Activated naive CD4-positive, alpha-beta T cell treated with anti-CD3 and anti-CD28 coated beads for 36 hours (primary cell): ENCODE data around the gene DNAH9. TPM values are rescaled to one million over a fixed set of nuclear protein-coding genes. Genes with fewer than 3 reads are reported as not detected.

ENCODE experiments used
- CTCF ChIA-PET: fragments of 350-600 bp; sonication (Branson Sonifier 250); formaldehyde crosslinking; loops from one replicate; lab custom pipeline; 2021; ENCODE audit warnings: antibody characterized with exemption; lab: Charles Lee
- DNase-seq: peaks from one replicate; pipeline ENCODE4 v3.0.0-alpha.2; 2020
- H3K27ac Mint-ChIP-seq: one replicate; pipeline ENCODE4 v1.8.0; 2021; ENCODE audit warnings: mild to moderate bottlenecking, mixed read lengths
- H3K27me3 Mint-ChIP-seq: one replicate; pipeline ENCODE4 v1.8.0; 2021; ENCODE audit warnings: low read depth, mixed read lengths
- H3K36me3 Mint-ChIP-seq: one replicate; pipeline ENCODE4 v1.8.0; 2021; ENCODE audit warnings: low read depth, mixed read lengths
- H3K4me1 Mint-ChIP-seq: one replicate; pipeline ENCODE4 v1.8.0; 2021; ENCODE audit warnings: low read depth, mixed read lengths
- H3K4me3 Mint-ChIP-seq: one replicate; pipeline ENCODE4 v1.8.0; 2021; ENCODE audit warnings: mild to moderate bottlenecking, moderate library complexity, mixed read lengths
- H3K9me3 Mint-ChIP-seq: one replicate; pipeline ENCODE4 v1.8.0; 2021; ENCODE audit warnings: mixed read lengths
- intact Hi-C: fragments of 100-400 bp; cut with micrococcal nuclease; formaldehyde crosslinking; loops from one replicate; pipeline ENCODE4 v1.15.1; 2023
- total RNA-seq, 2 experiments: library from RNA; stranded (reverse); gene quantifications; one replicate each; pipeline ENCODE4 v1.2.3, GENCODE V29; 2021

DNAH9 gene
- total RNA-seq, 2 experiments from 2014 or later = not detected

- no peak for DNase-seq
- Mint-ChIP-seq H3K27me3 (no peaks in the 10 kb centered on the region), H3K4me3 (no peak overlapping the region), H3K36me3 (no peaks in the 10 kb centered on the region), H3K4me1 (no peaks in the 10 kb centered on the region), H3K9me3 (no peaks in the 10 kb centered on the region), H3K27ac (no peak overlapping the region)
- intact Hi-C loops = no loop called here
- CTCF ChIA-PET = no interaction called here
Observed at GRCh38 chr17:11561702-11562101, 36.6 kb upstream of the DNAH9 start.

- CTCF ChIA-PET = no interaction called here
- H3K4me3 Mint-ChIP-seq = no peak overlapping the region
- no peaks in the 10 kb centered on the region for H3K9me3 Mint-ChIP-seq
- no peaks in the 10 kb centered on the region for H3K27me3 Mint-ChIP-seq
- H3K27ac Mint-ChIP-seq = no peak overlapping the region
- no peaks in the 10 kb centered on the region for H3K36me3 Mint-ChIP-seq
- intact Hi-C loops = no loop called here
- no peaks in the 10 kb centered on the region for H3K4me1 Mint-ChIP-seq
- DNase-seq = no peak
Observed at GRCh38 chr17:11564589-11565380, 33.5 kb upstream of the DNAH9 start.

GRCh38 chr17:11565591-11565990, 32.7 kb upstream of the DNAH9 start:
- Mint-ChIP-seq H3K36me3 (no peaks in the 10 kb centered on the region), H3K9me3 (no peaks in the 10 kb centered on the region), H3K4me3 (no peak overlapping the region), H3K4me1 (no peaks in the 10 kb centered on the region), H3K27me3 (no peaks in the 10 kb centered on the region), H3K27ac (no peak overlapping the region)
- CTCF ChIA-PET = no interaction called here
- no peak for DNase-seq
- intact Hi-C loops = no loop called here

DNA sequence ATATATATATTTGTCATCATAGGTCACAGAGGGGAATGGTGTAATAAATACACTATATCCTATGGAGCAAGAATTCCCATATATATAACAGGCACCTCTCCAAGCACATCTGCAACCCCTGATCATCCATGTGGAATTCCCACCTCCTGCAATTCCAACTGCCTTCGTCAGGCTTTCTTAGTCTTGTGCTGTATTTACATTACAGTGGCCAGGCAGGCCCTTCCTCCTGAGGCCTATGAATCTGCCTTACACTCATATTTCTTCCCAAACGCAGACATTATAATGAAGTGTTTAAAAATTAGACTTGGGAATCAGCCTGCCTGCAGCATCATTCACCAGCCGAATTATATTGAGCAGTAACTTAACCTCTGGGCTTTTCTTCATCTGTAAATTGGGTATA, 19.3 kb upstream of the DNAH9 start:
- peaks cover 2% of the 10 kb centered on the region for H3K9me3 Mint-ChIP-seq
- CTCF ChIA-PET = no interaction called here
- H3K4me1 Mint-ChIP-seq = no peaks in the 10 kb centered on the region
- H3K27me3 Mint-ChIP-seq = peaks cover 3% of the 10 kb centered on the region
- H3K36me3 Mint-ChIP-seq = no peaks in the 10 kb centered on the region
- H3K27ac Mint-ChIP-seq = no peak overlapping the region
- no peak overlapping the region for H3K4me3 Mint-ChIP-seq
- no peak for DNase-seq
- intact Hi-C loops = no loop called here

DNA sequence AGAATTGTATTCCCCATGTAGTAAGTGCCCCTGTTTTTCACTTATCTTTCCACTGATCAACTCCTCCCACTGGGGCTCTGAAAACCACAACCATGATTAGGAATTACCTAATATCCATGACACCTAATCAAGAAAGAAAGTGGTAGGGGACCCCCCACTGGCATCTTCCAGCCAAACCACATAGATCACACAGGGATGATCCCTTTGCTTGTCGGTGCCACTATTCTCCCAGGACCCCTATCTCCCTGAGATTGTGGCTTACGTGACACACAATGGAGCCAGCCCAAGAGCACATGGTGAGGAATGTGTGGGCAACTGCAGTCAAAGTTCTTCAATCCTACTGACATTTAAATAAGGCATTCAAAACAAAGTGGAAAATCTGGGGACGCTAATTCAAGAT, 17.6 kb upstream of the DNAH9 start:
- H3K27ac Mint-ChIP-seq = no peak overlapping the region
- no peaks in the 10 kb centered on the region for H3K4me1 Mint-ChIP-seq
- CTCF ChIA-PET = no interaction called here
- H3K4me3 Mint-ChIP-seq = no peak overlapping the region
- intact Hi-C loops = no loop called here
- H3K9me3 Mint-ChIP-seq = peaks cover 2% of the 10 kb centered on the region
- peaks cover 4% of the 10 kb centered on the region for H3K27me3 Mint-ChIP-seq
- no peaks in the 10 kb centered on the region for H3K36me3 Mint-ChIP-seq
- DNase-seq = no peak

DNA sequence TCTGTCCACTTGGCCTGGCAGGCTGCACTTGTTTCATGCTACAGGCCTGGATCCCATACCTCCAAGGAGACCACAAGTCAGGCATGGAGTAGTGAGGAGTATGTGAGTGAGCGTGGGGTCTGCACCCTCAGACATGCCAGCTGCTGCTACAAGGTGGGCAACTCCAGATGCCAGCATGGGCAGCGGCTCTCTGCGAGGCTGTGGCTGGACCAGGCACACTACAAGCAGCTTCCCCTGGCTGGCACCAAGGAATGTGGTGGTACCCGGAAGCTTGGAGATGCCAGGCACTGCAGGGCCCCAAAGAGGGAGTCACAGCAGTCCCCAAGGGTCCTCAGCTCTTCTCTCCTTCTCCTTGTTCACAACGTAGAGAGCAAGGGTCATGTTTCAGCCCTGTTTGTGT, 16.1 kb upstream of the DNAH9 start:
- H3K9me3 Mint-ChIP-seq = peaks cover 2% of the 10 kb centered on the region
- no peak overlapping the region for H3K4me3 Mint-ChIP-seq
- H3K27ac Mint-ChIP-seq = no peak overlapping the region
- H3K4me1 Mint-ChIP-seq = no peaks in the 10 kb centered on the region
- no peaks in the 10 kb centered on the region for H3K36me3 Mint-ChIP-seq
- intact Hi-C loops = no loop called here
- CTCF ChIA-PET = no interaction called here
- peaks cover 4% of the 10 kb centered on the region for H3K27me3 Mint-ChIP-seq
- DNase-seq = no peak

DNA sequence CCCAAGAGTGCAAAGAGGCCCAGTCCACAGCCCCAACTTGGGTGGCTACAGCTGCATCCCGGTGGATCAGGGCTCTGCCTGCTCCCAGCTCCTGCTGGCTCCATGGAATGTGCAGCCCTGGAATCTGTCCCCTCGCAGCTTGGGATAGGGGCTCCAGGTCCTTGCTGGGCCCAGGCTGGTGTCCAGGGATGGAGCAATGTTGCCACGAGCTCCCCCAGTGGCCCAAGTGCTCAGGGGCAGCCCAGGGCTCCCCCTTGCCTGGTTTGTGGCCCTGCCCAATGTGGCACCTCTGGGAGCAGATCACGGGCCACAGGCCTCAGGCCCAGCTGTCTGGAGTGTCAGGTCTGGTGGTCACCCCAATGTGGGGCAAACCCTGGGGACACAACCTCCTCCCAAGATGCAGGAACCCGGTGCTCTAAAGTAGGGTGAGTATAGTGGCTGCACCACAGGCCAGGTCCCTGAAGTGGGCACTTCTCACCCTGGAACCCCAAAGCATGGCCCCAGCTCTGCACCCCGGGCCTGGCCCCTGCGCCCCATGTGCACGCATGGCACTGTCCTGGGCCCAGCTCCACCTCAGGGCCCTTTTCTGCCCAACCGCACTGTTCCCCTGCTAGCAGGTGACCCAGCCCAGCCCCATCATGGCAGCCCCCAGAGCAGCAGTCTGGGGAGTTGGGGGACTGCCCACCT, 14.8 kb upstream of the DNAH9 start:
- Mint-ChIP-seq H3K36me3 (no peaks in the 10 kb centered on the region), H3K27me3 (peaks cover 4% of the 10 kb centered on the region)
- CTCF ChIA-PET = interaction anchor here (1.1 kb wide), 1 partner anchor 10 kb away, joined by 3 read pairs; no protein-coding TSS in a partner anchor

DNA sequence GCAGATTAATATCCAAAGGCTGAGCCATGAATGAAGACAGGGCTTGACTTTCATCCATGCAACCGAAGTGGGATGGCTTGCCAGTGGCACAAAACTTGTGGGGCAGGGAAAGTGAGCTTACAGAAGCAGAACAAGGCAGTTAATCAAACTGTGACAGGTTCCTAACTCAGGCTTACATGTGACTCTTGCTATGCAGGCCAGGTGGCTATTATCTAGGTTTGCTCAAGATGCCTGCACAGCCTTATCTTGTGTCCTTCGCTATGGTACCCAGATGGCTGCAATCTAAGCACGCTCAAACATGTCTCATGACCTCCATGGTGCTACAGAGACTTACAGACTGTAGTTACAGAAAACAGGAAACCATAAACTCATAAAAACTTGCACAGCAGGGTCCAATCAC, 8.6 kb upstream of the DNAH9 start:
- Mint-ChIP-seq H3K27me3 (no peaks in the 10 kb centered on the region), H3K36me3 (no peaks in the 10 kb centered on the region), H3K4me3 (no peak overlapping the region), H3K27ac (no peak overlapping the region), H3K4me1 (no peaks in the 10 kb centered on the region), H3K9me3 (no peaks in the 10 kb centered on the region)
- DNase-seq = no peak
- intact Hi-C loops = no loop called here
- CTCF ChIA-PET = no interaction called here

More for the DNA sequence above, 14.8 kb upstream of the DNAH9 start:
- H3K4me1 Mint-ChIP-seq = no peaks in the 10 kb centered on the region
- H3K27ac Mint-ChIP-seq = no peak overlapping the region
- intact Hi-C loops = no loop called here
- H3K9me3 Mint-ChIP-seq = peaks cover 2% of the 10 kb centered on the region
- H3K4me3 Mint-ChIP-seq = no peak overlapping the region
- no peak for DNase-seq

DNA sequence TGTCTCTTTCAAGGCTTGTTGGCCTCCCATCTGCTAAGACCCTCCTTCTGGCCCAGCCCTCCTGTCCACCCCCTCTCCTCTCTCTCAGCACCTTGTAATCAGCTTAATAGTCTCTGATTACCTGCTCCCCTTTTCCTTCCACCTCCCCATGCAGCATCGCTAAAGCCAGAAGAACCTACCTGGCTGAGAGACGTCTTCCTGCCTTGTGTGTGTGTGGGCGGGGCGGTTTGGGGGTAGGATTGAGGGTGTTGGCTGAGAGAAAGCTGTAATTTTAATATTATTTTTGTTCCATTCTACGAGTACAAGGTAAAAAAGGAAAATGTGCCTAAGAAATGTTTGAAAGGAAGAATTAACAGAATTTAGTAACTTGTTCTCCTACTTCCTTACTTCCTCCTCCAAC, 3.4 kb downstream of the DNAH9 start:
- Mint-ChIP-seq H3K9me3 (no peaks in the 10 kb centered on the region), H3K27me3 (peaks cover 19% of the 10 kb centered on the region), H3K4me1 (no peaks in the 10 kb centered on the region), H3K27ac (no peak overlapping the region), H3K36me3 (no peaks in the 10 kb centered on the region), H3K4me3 (no peak overlapping the region)
- DNase-seq = no peak
- intact Hi-C loops = no loop called here
- CTCF ChIA-PET = interaction anchor here (0.7 kb wide), 1 partner anchor 489 kb away, joined by 3 read pairs; no protein-coding TSS in a partner anchor

DNA sequence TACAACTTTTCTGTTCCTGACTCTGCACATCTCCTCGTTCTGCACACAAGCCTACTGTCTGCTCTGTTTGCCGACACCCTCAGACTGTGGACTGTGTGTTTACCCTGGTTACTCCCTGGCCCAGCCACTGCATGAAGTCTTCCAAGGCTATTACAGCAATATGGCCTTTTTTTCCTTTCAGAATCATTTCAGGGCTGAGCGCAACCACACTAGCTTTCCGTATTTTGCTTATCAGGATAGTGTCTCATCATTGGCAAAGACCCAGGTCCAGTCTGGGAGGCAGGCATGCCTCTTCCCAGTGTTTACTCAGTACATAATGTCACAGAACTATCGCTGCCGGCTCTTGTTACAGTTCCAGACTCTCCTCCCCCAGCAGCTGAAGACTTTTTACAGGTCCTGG, 10.1 kb downstream of the DNAH9 start:
- intact Hi-C loops = no loop called here
- H3K27me3 Mint-ChIP-seq = peaks cover 6% of the 10 kb centered on the region
- H3K4me1 Mint-ChIP-seq = no peaks in the 10 kb centered on the region
- H3K4me3 Mint-ChIP-seq = no peak overlapping the region
- H3K36me3 Mint-ChIP-seq = no peaks in the 10 kb centered on the region
- no peak overlapping the region for H3K27ac Mint-ChIP-seq
- no peak for DNase-seq
- no peaks in the 10 kb centered on the region for H3K9me3 Mint-ChIP-seq
- CTCF ChIA-PET = no interaction called here

DNA sequence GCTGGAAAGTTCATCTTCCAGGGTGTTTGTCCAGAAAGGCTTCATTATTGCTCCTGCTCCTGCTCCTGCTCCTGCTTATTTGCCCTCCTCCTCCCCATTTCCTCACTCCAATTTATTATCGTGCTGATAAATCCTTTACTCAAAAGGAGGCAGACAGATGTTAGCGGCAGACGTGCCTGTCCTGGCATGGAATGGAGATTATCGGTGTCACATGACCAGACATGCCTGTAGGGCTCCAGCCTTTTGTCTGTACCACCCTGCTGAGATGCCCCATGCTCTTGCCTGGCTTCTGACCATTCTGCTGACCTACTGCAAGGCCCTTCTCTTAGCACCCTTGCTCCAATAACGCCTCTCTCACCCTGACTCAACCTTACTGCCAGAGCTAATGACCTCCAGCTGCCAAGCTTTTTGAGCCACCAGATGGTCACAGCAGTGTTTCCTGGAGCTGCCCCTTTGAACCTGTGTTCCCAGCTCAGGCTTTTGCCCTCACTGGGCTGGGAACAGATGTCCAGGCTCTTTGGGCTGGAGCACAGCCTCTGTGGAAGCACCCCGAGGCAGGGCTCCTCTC, 12.8 kb downstream of the DNAH9 start:
- Mint-ChIP-seq H3K9me3 (no peaks in the 10 kb centered on the region), H3K4me1 (no peaks in the 10 kb centered on the region)

GRCh38 chr17:11612956-11613355, 14.7 kb downstream of the DNAH9 start:
- no peaks in the 10 kb centered on the region for H3K36me3 Mint-ChIP-seq
- no peak for DNase-seq
- intact Hi-C loops = no loop called here
- no peak overlapping the region for H3K4me3 Mint-ChIP-seq
- CTCF ChIA-PET = interaction anchor here (1.3 kb wide), 1 partner anchor 32 kb away, joined by 3 read pairs; no protein-coding TSS in a partner anchor
- H3K27me3 Mint-ChIP-seq = peaks cover 6% of the 10 kb centered on the region
- no peaks in the 10 kb centered on the region for H3K4me1 Mint-ChIP-seq
- H3K27ac Mint-ChIP-seq = no peak overlapping the region
- no peaks in the 10 kb centered on the region for H3K9me3 Mint-ChIP-seq

More for the DNA sequence above, 12.8 kb downstream of the DNAH9 start:
- intact Hi-C loops = no loop called here
- no peaks in the 10 kb centered on the region for H3K36me3 Mint-ChIP-seq
- H3K27me3 Mint-ChIP-seq = peaks cover 6% of the 10 kb centered on the region
- H3K27ac Mint-ChIP-seq = no peak overlapping the region
- CTCF ChIA-PET = no interaction called here
- H3K4me3 Mint-ChIP-seq = no peak overlapping the region
- no peak for DNase-seq
